Stimulated activated CD8-positive, alpha-beta memory T cell treated with anti-CD3 and anti-CD28 coated beads, Interleukin-7, amount 100 ng/mL, for 24 hours (primary cell): Measurements from ENCODE around the gene CNP.

ENCODE experiments used
- DNase-seq: peaks from one replicate; pipeline ENCODE4 v3.0.0-alpha.2; 2020; ENCODE audit warnings: low read depth

CNP gene

DNA sequence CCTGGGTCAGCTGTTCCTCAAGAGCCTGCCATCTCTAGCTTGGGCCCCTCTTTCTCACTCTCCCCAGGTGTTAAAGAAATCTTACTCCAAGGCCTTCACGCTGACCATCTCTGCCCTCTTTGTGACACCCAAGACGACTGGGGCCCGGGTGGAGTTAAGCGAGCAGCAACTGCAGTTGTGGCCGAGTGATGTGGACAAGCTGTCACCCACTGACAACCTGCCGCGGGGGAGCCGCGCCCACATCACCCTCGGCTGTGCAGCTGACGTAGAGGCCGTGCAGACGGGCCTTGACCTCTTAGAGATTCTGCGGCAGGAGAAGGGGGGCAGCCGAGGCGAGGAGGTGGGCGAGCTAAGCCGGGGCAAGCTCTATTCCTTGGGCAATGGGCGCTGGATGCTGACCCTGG, 6.8 kb downstream of the CNP start:
- no peak for DNase-seq

DNA sequence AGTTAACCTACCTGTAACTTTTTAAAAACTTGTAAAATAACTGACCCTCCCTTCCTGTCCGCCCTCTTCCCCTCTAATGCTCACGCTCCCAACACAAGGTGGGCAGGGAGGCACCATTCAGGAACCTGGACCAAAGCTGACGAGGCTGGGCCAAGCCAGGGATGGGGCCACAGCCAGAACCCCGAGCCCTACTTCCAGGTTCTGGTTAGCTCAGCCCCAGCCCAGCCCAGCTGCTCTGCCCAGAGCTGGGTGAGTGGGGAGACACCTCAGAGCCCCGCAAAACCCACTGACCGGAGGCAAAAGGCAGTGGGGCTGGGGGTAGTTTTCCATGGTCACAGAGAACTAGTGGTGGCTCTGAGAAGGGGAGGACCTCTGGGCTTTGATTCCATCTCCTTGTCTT, 7.4 kb downstream of the CNP start:
- no peak for DNase-seq

DNA sequence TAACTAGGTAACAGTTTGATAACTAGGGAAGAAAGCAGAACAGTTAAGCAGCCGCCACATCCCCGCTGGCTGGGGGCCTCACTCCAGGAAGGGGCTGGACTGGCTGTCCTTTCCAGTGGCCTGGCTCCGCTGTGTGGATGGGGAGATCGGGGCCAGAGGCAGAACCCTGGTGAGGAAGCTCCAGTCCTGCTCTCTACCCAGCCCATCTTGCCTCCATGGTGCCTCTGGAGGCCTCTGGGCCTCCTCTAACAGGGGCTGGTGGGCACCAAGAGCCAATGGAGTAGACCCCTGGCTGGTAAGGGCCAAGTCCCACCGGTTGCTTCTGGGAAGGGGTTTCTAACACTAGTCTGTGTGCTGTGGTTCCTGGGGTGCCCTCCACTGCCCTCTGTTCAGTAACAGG, 8.1 kb downstream of the CNP start:
- no peak for DNase-seq

DNA sequence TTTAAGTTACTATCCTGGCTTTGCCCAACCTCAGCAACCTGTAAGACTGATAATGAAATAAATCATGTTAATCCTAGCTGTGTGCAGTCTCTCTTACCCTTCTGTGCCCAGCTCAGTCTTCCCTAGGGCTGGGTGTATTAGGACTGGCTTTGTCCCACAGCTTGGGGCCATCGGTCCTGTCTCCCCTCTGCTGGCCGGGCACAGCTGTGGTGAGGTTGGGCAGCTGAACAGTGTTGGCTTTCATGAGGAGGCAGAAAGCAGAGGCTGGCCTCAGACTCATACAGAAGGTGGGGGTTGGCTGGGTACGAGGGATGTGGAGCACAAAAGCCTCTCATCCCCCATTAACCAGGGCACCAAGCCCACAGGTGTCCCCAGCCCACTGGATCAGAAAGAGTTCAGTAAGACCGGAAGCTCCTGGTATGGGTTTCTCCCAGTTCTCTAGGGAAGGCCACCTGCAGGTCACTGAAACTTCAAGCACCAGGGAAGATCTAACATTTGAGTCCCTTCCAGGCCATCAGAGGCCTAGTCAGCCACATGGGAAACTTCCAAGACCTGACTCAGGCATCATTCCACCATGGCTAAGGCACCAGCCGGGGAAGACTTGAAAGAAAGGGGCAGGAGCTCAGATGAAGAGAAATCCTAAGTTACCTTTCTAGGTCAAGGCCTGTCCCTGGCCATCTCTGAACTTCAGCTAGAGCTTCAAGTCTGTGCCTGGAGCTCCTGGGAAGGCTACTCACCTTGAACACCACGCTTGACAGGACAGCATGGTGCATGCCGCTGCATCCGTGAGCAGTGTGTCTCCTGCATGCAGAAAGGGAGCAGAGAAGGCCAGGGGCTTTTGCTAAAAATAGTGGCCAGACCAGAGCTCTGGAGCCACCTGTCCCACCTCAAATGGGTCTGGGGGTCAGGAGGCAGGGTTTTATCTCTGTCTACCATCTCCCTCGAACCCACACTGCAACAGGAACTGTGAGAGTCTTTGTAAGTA, 8.8 kb downstream of the CNP start:
- no peak for DNase-seq

DNA sequence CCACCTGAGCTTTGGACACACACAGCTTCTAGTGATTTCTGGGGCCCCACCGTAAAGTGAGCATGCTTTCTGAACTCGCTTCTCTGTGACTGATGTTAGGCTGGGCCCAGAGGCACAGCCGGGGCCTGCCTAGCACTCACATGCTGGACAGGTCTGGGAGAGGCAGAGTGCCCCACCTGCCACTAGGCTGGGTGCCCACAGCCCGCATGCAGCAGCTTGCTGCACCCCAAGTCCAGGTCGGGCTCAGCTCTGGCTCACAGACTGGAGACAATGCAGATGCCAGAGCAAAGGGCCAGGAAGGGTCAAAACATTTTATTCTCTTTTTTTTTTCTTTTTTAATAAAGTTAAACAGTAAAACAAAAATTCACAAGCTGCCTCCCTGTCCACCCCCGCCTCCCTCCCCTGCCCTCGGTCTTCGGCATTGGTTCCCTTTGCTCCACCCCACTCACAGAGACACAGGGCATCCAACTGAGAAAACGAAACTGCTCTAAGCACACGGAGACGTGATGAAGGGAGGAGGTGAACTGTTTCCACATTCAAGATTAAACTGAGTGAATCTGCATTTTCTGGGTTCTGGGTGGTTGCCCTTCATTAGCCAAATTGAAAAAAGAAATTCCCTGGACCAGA, 9.7 kb downstream of the CNP start:
- DNase-seq: no peak

DNA sequence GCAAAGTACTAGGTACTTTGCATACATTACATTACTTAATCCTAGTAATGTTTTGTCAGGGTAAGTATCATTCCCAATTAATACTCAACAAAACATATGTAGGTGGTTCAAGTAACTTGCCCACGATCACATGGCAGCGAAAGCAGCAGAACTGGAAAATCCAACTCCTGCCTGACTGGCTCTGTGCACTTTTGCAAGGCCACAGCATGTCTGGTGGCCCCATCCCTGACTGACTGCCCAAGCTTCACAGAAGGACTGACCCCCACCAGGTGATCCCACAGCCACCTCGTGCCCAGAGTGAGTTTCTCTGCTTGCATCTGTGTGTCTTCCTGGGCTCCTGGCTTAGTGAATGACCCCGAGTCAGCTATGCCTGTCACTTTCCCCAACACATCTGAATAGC, 11.4 kb downstream of the CNP start:
- DNase-seq: no peak

DNA sequence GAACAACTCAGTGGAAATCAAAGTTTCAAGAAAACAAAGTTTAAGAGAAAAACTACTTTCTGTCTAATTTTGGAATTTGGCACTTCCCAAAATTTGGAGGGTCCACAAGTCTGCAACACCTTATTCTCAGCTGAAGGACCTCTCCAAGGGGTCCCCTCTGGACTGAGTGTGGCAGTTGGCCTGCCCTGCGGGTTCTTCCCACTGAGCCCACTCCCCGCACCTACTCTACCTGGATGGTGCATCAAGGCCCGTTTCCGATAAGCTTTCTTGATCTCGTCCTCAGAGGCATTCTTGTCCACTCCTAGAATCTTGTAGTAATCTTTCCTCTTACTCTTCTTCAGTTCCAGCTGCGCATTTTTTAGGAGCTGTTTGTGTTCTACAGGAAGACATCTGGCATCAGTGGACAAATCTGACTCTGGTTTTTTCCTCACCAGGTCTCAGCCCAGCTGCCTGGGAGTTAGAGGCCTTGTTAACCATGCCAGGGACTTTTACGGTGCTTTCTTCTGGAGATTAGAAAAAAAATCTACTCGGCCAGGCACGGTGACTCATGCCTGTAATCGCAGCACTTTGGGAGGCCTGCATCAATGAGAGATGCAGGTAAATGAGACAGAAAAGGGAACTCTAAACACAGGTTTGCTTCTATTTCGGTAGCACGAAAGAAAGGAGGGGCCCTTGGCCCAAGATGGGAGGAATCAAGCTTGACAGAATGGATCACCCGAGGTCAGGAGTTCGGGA, 15.6 kb downstream of the CNP start:
- DNase-seq: no peak

DNA sequence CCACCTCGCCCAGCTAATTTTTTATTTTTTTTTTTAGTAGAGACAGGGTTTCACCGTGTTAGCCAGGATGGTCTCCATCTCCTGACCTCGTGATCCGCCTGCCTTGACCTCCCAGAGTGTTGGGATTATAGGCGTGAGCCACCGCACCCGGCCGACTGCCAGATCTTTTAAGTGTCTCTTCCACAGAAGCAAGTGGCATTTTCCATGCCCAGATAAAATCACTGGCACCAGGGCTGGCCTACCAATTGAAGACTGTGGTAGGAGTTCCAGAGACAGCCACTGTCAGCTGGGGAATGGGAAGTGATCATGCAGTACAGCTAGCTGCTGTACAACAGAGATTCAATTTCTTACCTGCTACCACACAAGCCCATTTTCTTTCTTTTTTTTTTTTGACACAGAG, 17.9 kb downstream of the CNP start:
- DNase-seq: no peak

DNA sequence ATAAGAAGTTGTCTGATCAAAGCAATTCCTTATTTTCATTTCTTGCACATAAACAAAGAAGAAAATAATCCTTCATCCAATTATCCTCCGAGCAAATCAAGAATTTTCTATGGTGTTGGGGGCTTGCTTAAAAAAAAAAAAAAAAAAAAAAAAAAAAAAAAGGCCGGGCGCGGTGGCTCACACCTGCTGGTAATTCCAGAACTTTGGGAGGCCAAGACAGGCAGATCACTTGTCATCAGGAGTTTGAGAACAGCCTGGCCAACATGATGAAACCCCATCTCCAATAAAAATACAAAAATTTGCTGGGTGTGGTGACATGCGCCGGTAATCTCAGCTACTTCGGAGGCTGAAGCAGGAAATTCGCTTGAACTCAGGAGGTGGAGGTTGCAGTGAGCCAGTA, 19.3 kb downstream of the CNP start:
- DNase-seq: no peak

DNA sequence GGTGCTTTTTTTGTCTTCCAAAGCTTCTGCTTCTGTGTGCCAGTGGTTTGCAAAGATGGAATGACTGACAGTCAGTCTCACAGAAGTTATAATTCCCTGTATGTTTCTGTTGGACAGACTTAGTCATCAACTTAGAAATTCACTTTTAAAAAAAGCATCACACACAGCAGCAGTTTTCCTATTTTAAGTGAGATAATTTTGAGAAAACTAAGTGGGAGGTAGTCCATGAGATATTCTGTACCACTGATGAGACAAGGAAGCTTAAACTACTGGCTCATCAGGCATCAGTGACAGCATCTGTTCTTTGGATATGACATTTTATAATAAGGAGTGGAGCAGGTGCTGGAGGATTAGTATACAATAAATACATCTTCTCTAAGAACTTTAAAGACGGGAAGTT, 20.0 kb downstream of the CNP start:
- no peak for DNase-seq

DNA sequence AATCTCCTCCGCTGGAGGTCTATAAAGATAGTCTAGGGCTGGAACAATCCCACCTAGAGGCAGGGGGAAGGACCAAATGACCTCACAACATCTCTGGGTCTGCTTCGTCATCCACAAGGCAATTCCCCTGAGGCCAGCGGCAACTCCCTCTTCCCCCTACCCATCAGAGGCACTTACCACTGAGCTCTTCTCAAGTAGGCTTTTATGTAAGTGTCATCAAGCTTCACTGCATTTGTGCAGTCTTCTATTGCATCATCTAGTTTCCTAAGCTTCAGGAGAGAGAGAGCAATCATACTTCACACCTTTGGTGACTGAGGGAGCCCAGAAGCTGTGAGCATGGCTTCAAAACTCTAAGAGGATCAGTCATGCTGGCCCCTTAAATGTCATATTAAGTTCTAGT, 21.0 kb downstream of the CNP start:
- DNase-seq: no peak

DNA sequence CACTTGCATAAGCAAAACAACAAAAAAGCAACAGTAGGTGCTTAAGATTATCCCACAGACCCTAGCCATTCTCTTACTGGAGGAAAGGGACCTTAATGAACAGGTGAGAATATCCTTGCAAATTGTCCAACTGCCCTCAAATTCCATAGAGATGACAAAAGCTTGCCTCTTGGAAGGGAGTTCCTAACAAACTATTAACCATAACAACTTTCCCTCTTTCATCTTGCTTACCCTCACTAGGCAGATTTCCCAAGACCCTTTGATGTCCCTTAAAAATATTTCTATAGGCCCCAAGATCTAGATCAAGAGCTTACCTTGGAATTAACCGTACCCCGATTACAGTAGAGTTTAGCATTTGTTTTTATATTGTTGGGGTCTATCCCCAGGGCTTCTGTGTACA, 21.8 kb downstream of the CNP start:
- DNase-seq: no peak

DNA sequence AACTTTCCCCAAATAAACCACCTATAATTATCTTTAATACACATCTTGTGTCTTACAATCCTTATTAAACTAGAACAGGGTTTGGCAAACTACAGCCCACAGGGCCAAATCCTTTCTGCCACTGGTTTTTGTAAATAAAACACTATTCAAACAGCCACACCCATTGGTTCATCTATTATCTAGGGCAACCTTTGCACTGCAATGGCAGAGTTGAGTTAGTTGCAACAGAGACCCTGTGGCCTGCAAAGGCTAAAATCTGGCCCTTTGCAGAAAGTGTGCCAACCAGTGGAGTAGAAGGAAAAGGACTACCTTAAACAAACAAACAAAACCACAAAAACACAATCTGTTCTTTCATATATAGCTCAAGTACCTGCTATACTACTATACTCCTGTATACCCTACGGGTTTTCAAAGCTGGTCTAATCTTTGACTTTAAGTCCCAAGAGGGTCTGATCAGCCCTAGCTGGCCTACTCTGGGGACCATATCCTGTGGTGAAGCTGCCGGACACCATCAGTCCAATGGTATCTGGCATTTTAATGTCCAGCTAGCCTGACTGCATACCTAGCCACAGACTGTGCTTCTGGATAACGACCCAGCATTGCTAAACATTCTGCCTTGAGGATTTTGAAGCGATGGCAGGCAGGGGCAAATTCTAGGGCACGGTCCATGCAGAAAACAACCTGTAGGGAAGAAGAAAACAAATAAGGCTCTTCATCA, 23.3 kb downstream of the CNP start:
- DNase-seq: no peak

DNA sequence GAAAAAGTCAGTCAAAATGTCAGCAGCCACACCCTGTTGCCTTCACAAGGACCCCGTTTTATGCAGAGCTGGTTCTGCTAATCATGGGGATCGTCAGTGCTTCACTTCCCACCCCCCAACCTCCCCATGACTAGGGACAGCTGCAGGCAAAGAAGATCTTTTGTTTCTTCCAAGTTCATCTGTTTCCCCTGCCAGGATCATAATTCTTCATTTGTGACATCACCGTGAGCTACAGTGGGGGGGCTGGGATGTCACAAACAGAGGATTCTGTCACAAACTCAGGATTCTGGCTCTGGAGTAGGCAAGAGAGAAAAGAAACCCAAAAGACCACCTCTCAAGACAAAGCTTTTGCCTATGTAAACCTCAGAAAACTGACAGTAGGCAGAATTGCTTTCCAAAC, 26.0 kb downstream of the CNP start:
- DNase-seq: no peak

DNA sequence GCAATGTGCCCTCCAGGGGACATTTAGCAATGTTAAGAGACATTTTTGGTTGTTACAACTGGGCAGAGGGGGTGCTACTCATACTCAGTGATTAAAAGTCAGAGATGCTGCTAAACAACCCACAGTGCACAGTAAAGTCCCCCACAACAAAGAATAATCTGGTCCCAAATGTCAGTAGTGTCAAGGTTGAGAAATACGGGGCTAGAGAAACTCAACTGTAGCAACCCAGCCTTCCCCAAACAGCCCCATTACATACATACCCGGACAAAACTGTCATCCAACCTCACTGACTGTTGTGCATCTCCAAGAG, 30.2 kb downstream of the CNP start:
- DNase-seq: no peak

DNA sequence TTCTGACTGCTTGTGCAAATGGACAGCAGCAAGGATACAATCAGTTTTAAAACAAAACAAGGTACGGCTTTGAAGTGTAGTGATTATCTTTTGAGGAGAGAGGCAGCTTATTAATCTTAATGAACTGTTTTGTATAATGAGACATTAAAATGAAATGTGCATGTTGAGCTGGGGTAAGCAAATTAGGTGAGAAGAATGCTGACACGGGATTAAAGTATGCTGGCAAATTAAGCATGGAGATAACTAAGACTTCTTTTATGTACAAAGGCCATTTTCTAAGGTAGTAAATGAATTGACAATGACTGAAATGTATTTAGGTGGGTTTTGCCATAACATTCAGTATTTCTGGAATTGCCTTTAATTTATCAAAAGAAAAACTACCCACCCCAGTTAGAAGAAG, 31.9 kb downstream of the CNP start:
- no peak for DNase-seq

DNA sequence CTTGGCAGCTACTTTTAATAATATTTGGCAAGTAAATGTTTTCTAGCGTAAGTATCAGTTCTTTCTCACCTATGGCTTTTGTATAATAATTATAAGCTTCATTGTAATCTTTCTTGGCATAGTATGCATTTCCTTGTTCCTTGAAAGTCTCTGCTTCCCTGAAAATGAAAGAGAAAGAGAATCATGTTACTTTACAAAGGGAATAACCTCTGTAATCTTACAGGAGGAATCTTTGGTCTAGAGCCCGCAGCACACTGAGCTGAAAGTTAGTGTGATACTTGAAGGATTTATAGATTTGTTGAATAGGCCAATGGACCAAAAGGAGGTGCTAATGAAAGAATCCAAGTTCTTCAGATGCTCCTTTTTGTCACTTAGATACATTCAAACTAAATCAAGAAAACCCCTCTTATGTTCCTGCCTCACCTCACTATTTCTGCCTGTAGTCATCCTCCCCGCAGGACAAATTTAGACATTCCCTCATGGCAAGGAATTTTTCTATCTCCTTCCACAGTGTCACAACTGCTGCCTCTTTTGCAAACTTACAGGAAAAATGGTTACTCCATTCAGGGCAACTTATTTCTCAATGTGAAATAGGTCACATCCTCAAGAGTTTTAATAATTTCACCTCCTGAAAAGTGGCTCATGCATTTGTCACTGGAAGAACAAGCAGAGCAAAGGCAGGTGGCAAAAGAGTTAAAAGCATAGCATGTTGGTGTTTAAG, 34.0 kb downstream of the CNP start:
- no peak for DNase-seq

DNA sequence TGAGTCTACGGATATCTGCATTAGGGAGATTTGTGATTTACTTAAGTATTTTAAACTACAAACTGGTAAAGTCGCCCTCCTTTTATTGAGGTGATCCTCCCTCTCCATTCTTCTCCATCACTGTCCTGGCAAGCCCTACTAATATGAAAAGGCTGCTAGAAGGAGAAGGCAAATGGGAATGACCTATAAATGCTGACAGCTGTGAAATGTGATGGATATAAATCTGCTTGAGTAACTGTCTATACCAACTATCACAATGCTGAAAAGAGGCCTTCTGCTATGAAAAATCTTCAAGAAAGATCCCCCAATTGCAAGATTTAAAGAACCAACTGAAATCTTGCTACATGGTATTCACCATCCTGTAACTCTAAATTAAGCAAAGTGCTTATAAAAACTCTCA, 35.1 kb downstream of the CNP start:
- no peak for DNase-seq

DNA sequence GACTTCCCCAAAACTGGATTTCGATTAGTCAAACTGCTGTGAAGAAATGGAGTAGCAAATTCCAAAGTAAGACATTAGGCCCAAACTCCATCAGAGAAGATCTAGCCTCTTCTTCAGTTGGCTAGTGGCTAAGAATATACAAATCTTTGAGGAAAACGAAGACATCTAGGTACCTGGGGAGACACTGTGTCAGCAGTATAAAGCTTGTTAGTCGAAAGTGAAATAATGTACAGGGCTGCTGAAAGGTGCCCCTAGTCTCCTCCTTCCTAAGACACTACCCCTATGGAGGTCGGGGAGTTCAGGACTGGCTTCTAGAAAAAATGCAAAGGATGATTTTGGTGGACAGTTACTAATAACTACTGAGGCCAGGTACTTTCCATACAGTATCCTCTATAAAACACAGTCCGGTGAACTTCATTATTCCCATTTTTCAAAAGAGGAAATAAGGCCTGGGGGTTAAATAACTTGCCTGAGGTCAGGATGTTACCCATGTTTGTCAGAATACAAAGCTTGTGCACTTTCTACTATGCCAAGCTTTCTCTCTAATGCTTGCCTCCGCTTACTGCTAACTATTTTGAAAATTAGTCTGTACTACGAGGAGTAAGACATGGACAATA, 35.7 kb downstream of the CNP start:
- DNase-seq: no peak

DNA sequence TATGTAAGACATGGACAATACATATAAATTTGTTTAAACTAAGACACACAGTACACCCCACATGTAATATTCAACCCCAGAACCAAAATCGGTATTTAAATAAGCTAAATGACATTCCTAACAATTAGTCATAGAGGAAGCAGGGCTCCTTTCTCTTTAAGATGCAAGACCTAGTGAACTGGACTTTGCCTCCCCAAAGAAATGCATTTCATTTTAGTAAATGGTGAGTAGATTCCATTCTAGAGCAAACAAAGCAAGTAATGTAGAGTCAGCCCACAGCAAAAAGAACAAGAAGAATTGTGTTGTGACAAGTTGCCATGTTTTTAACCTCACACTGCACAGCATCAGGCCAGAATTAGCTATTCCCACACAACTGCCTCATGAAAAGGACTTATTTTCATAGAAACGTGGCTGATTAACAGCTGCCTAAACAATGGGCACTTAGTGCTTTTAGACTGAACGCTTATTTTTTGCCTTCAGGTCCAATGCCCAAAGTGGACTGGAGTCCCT, 36.3 kb downstream of the CNP start:
- DNase-seq: no peak

DNA sequence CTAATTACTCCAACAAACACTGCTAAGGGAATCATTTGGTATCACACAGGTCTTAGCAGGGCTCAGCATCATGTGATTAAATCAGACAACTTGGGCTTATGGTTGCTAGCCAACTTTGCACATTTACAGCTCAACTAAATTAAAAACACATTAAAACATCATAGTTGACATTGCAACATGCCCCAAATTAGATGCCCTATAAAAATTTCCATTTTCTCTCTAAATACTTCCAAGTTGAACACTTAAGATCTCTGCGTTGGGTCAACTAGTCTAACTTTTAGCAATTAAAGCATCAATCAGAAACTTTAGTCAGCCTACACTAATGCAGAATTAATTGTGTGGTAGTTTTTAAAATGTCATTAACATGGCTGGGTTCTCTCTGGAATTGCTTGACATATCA, 38.6 kb downstream of the CNP start:
- no peak for DNase-seq
